GM15510 (cell line): ENCODE measurements around the gene NID1.

Experiments used
- POLR2A ChIP-seq: IDR thresholded peaks from 3 replicates; pipeline ENCODE4 v1.6.1; 2011; ENCODE audit warnings: borderline replicate concordance; ENCODE audit not compliant: insufficient read length; ENCODE audit errors: extremely low read depth

Gene NID1

DNA sequence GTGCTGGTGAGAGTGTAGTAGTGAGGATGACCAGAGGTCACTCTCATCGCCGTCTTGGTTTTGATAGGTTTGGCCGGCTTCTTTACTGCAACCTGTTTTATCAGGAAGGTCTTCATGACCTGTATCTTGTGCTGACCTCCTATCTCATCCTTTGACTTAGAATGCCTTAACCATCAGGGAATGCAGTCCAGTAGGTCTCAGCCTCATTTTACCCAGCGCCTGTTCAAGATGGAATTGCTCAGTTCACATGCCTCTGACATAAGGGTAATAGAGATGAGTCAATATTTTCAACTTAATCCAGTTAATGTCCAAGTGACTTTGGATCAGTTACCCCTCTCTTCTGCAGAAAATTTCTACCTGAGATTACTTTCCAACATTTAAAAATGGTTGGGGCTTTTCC is 4.6 kb downstream of the NID1 start:
- TF ChIP-seq POLR2A = no peak

DNA sequence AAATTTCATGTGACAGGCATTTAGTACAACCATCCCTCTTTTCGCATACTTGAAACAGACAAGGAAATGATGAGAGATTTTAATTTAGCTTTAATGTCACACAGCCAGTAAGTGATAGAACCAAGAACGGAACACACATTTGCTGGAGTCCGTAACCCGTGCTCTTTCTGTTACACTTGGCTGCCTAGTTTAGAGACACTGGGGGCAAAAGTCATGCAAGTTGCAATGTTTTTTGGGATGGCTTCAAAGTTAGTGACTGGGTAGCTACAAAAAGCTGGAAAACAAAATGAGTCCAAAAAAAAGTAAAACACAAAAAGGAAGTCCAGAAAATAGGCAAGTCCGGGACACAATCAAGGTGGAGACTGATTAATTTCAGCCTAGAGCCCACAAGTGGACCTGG is 5.9 kb downstream of the NID1 start:
- TF ChIP-seq POLR2A = no peak

DNA sequence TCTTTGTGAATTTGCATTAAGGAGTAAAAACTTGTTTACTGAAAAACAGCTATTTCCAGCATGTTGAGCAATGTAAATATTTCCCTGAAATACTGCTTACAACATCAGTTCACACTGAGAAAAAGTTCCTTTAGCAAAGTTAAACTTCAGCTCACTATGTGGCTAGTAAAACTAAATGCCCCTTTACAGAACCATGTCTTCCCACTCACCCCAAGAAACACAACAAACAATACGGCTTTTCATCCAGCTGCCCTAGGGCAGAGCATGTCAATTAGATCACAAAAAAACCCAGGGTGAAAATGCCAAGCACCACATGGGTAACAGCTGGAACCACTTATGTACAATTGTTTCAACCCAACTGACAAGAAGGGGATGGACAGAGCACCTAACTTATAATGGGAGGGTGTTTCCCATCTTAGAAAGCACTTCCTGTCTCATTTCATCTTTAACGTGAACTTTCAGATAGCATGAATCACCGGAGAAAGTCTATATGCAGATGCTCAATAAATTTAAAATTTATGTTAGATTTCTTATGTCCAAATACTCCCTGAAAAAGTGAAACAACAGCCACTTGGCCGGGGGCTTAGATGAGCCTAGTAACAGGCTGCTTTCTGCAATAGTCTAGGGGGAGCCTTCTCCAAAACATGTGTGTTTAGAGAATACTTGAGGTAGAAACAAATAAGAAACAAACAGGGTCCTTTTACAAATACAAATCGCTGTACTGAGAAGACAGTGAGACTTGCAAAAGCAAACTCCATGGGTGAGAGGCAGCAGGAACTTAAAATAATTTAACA is 6.6 kb downstream of the NID1 start:
- TF ChIP-seq POLR2A = no peak

DNA sequence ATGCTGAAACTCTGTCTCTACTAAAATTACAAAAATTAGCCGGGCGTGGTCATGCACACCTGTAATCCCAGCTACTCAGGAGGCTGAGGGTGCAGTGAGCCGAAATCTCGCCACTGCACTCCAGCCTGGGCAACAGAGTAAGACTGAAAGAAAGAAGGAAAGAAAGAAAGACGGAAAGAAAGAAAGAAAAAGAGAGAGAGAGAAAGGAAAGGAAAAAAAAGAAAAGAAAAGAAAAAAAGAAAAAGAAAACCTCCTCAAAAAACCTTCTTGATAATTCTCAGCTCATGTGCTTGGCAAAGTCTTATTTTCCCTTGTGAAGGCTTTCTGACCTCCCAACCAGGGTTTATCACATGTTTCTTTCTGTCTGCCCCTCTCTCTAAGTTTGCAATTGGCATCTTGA is 7.3 kb downstream of the NID1 start:
- no peak for TF ChIP-seq POLR2A

DNA sequence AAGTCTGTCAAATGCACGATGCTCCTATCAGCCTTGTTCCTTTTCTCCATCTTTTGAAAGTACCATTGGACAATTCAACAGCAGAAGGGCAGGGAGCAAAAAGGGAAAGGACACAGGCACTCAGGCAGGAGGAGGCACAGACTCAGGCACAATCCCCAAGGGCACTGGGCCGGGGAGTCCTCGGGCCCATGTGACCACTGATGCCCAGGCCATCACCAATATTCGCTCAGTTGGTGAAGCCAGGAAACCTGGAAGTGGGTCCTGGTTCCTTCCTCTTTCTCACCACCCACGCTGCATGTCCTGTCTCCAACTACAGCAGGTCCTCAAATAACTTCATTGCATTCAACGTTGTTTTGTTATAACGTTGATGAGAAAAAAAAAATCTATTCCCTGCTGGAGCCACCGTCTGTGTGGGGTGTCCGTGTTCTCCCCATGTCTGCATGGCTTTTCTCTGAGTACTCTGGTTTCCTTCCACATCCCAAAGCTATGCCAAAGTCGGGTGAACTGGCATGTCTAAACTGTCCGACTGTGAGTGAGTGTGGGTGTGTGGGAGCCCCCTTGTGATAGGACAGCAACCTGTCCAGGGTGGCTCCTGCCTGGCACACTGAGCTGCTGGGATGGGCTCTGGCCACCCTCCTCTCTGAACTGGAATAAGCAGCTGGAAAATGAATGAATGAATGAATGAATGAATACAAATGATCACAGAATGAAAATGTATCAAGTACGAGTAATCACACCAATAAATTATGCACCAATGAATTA is 12.5 kb downstream of the NID1 start:
- no peak for TF ChIP-seq POLR2A

DNA sequence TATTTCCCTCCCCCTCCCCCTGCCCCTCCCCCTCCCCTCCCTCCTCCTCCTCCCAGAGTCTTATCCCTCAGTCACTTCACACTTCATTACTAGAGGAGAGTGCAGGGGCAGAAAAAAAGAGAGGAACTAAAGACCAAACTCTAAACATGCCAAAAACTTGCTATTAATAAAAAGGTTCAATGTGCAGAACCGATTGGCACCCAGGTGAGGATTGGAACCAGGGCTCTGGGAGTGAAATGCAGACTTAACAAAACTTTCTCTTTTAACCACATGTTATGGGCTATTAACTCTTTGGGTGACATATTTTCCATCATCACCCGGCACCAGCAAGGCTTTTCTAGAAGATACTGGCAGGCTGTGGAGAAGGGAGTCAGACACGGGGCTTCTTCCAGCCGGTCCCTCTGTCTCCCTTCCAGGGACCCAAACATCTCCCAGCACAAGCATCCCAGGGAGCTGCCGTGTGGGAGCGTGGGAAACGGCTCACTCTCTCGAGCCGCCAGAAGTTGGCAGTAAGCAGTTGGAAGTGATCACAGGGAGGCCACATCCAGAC is 13.6 kb downstream of the NID1 start:
- no peak for TF ChIP-seq POLR2A

DNA sequence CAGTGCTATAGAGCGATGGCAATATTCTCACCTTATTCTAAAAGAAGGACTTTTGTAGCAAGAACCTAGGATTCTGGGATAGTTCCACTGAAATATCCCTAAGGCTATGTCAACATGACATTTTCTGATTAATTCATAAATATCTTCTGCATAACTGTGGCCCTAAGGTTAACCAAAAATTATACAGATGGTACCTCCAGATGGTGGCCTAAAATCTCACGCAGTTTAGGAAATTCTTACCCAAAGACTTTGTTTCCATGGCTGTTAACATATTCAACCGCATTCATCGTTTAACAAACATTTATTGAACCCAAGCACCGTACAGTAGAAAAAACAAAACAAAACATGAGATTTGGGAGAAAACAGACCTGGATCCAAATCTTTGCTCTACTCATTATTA is 19.1 kb downstream of the NID1 start:
- TF ChIP-seq POLR2A = no peak

DNA sequence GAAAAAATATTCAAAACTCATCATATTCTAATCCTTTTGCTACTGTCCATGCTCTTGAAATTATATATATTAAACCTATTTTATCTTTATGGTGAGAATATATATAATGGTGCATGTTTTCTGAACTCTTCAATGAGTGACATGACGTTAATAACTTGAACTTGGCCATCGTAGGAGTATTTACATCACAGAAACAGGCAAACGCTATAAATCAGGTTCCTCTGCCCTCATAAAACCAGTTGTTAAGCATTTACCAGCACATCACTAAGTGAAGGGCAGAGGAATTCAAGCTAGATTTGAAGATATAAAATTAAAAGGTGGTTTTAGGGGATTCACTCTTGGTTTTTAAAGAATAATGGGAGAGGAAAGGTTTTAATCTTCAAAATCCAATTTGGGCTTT is 20.5 kb downstream of the NID1 start:
- no peak for TF ChIP-seq POLR2A

DNA sequence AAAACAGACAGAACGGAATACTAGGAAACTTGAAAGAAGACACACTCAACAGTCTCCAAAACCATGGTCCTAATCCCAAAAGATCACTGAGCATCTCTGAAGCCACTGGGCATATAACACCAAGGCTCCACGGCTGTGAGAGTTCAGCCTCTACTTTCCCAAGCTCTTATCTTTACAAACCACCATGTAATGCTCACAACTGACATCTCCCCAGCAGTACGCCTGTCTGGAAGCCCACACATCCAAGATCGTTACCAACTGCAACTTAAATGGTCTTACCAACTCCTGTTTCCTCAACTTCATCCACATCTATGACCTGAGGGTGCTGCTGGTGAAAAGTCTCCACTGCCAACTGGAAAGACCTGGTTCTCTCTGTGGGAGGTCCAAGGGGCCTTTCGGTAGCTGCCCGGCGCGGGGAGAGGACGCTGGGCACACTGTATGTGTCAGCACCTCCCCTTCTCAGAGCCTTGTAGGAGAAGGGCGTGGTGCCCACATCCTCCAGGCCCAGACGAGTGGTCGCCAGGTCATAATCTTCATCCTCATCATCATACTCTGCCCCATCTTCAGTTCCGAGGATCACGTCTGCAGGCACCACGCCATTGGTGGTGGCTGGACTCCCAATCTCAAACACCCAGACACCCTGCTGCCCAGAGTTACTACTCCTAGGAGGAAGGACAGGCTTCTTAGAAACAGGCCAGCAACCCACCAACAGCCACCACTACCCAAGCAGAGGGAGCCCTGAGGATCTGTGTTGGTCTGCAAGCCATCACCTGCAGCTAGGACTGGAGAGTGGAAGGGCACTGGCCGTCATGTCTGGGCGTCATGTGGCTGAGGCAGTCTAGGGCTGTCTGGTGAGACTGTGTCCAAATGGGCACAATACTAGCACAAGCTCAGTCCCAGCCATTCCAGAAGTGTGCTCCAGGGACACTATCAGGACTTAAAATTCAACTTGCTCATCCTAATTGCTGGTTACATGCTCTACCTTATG is 23.0 kb downstream of the NID1 start:
- TF ChIP-seq POLR2A = no peak

DNA sequence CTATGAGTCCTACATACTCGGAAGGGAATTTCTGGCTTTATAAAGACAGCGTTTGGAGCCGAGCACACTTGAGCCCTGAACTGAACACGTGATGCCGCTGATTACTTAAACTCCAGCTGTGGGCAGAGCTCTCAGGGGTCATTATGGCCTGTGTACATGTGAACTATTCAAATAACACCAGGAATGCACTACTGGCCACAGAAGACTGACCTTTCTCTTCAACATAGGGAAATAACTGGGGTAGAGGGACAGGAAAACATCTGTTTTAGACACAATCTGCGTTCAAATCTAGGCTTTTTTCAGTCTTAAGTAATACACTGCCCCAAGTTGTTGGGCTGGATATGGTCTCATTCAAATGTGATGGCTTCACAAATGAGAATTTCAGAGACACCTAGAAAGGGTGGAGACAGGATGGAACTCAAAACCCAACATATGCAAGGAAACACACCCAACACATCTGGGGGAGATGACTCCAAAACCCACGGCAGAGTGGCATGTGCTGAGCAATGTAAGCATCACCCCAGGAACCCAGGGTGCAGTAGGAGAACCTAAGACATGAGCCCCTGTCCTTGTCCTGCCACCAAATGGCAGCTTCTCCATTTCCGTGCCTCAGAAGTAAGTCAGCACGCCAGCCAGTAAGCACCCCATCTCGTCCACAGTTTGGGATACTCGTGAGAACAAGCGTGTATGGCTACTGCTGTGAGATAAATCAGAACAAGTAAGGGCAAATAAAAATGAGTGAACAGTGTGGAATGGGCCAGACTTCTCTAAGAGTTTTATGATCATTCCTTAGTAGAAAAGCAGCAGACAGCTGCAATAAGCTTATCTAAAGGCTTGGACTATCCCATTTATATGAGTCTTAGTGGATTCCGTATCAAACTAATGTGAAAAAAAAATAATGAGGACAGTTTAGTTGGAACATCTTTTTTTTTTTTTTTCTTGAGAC is 24.9 kb downstream of the NID1 start:
- no peak for TF ChIP-seq POLR2A

DNA sequence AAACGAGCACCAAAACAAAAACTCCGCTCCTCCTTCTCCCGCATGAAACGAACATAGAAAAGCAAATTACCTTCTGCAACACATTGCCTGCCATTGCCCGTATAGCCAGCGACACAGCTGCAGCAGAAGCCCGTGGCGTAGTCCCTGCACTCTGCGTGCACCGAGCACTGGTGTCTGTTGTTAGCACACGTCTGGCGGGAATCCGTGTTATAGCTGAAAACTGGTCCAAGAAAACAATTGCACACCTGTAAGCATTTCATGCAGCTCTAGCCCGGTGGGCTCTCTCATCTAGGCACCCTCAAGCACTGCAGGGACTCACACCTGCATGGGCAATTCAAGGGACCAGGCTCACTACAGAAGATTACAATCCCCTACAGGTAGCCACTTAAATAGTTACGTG is 26.9 kb downstream of the NID1 start:
- TF ChIP-seq POLR2A = no peak

DNA sequence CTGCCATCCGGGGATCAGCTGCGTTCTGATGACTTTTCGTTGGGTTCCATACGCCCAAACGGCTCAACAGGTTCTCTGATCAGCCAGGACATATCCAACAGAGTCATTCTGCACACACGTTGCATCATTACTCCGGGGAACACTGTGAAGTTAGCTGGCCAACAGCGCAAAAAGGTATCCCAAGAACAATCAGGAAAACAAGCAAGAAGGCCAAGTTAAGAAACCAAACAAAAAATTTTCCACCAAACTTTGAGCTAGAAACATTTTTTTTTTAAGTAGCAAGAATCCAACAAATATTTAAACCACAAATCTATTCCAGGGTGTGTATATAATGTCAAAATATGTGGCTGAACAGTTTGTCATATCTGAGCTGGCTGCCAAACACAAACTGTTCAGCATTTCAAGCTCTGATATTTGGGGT is 29.2 kb downstream of the NID1 start:
- TF ChIP-seq POLR2A = no peak

DNA sequence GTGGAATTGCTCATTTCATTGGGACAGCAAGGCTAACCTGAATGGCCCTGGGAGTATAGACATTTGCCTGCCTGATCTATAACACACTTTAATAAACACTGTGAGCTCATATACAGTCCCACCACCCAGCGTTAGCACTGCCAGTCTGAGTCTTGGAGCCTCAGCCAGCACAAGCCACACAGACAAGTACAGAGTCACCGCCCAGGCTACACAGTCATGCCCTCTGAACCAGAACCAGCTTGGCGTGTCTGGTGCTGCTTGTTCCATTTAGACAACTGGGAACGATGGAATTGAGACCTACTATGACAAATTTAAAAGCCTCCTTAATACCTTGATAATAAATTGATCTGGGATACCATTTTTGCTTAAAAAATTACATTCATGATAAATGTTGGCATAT is 31.6 kb downstream of the NID1 start:
- TF ChIP-seq POLR2A = no peak
